Pancreas (tissue), 10 donors: ENCODE data around the gene IGF2. TPM values are rescaled to one million over a fixed set of nuclear protein-coding genes. Genes with fewer than 3 reads are reported as not detected.

Source experiments
- ATAC-seq, 4 donors: fragments of 200-7000 bp; cut with Tn5 transposase; one replicate each; pipeline versions ENCODE4 v1.8.0 to v1.9.1; 2020; ENCODE audit warnings: mild to moderate bottlenecking in 4 of 4, moderate library complexity in 4 of 4
- DNase-seq, 6 donors: peaks; one replicate each; pipeline ENCODE4 v3.0.0-alpha.2; 2020
- FAIRE-seq: peaks from 2 replicates; lab custom pipeline; 2012; peaks lifted over from hg19 to GRCh38; lab: Jason Lieb, UNC
- H3K27ac ChIP-seq, 4 donors: fragments of 200-600 bp; sonication (generic); 1 replicate in 3 of 4; 2 replicates in 1 of 4; pipeline versions ENCODE4 v1.5.0 to v1.8.0; 2020
- H3K27me3 ChIP-seq, 4 donors: fragments of 200-600 bp; one replicate each; pipeline ENCODE4 v1.8.0; 2021
- H3K36me3 ChIP-seq, 3 donors: fragments of 200-600 bp; sonication (generic) in 1 of 3; one replicate each; pipeline versions ENCODE4 v1.5.0 to v1.8.0; 2020 to 2021
- H3K4me1 ChIP-seq, 3 donors: fragments of 200-600 bp; one replicate each; pipeline ENCODE4 v1.8.0; 2021
- H3K4me3 ChIP-seq, 4 donors: fragments of 200-600 bp; sonication (generic) in 2 of 4; one replicate each; pipeline versions ENCODE4 v1.5.0 to v1.8.0; 2020 to 2021
- H3K9me3 ChIP-seq, 4 donors: fragments of 200-600 bp; one replicate each; pipeline ENCODE4 v1.8.0; 2021
- WGBS, 2 donors: extraction: QIAGEN DNeasy Blood & Tissue Kit; methylation state at CpG; one replicate each; pipeline ENCODE4 v1.1.7; 2013; 5-methylcytosine and 5-hydroxymethylcytosine counted together
- intact Hi-C, 3 donors: fragments of 100-400 bp; cut with DNase I; formaldehyde crosslinking; loops; one replicate each; pipeline versions ENCODE4 v1.11.1 to v1.14.2; 2022
- polyA plus RNA-seq, 2 donors: library from polyadenylated mRNA; stranded (reverse); fragments of 200-250 nt; gene quantifications; one replicate each; pipeline ENCODE4 v1.2.3, GENCODE V29; 2013
- total RNA-seq, 6 donors: library from RNA; stranded (reverse); fragmentation: NEBNext Ultra II Directional in 4 of 6; extraction: Animal tissue kit (Norgen Biotek cat#: 25700) in 4 of 6; gene quantifications; one replicate each; pipeline versions ENCODE4 v1.2.1 to v1.2.4, GENCODE V29; 2021 to 2023
- TF ChIP-seq, protein P1 (sequence below), 4 donors: fragments of 200-600 bp; sonication (generic) in 3 of 4; IDR thresholded peaks; one replicate each; pipeline versions ENCODE4 v1.5.0 to v1.8.0; 2021; ENCODE audit warnings: antibody characterized with exemption in 4 of 4
- donor health status: healthy with polysubstance abuse.
- donor health status: DM: no; HTN: no; CAD: no; lungs with moderate emphysema.
- donor health status: DM: no; HTN: no; CAD: no.
- donor health status: control.
- donor health status: control.
- donor health status: Bipolar disorder and iron deficiency.
- donor health status: DM: yes; HTN: yes; CAD: no.
- donor health status: DM: no; HTN: no; CAD: no.
- donor health status: DM: no; HTN: no; CAD: no.
- donor health status: DM: yes; HTN: yes; CAD: no.

The IGF2 gene
- total and polyA plus RNA-seq, 8 donors = 6.0 to 99.9 (median 21.5) TPM

DNA sequence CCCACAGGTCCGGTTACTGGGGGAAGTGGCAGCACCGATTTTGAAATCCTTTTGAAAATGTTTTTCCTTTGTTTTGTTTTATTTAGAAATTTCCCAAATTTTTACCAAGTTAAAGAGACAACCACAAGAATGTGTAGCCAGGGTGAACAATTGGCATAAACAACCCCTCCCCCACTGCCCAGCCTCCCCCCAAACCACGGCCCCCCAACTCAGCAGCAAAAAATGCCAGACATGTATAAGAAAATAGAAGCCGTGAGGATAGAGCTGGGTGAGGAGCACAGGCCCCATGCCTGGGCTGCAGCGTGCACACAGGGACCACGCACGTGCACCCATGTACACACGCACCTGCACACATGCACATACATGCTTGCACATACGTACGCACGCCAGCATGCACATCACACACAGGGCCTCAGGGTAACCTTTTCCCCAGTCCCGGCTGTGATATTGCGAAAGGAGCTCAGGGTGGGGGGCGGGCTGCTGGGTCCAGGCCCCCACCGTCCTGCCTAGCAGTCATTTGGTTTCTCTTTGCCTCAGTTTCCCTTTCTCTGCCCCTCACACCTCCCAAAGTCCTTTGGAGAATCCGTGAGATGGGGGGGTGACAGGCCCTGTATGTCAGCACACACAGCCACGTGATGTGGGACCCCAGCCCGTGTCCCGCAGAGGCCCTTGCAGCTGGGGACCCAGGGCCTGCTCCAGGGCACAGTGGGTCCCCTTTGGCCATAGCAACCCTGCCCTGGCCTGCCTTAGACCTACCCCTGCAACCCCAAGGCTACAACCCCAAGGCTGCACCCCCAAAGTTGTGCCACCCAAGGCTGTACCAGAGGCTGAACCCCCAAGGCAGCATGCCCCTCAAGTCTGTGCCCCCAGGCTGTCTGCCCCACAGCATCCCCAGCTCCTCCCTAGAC is 42.9 kb downstream of the IGF2 start:
- ATAC-seq = no peak
- intact Hi-C loops = no loop called here
- peaks cover 0 to 5% (median 0%) of the 10 kb centered on the region in 3 donors for H3K4me1 ChIP-seq

DNA sequence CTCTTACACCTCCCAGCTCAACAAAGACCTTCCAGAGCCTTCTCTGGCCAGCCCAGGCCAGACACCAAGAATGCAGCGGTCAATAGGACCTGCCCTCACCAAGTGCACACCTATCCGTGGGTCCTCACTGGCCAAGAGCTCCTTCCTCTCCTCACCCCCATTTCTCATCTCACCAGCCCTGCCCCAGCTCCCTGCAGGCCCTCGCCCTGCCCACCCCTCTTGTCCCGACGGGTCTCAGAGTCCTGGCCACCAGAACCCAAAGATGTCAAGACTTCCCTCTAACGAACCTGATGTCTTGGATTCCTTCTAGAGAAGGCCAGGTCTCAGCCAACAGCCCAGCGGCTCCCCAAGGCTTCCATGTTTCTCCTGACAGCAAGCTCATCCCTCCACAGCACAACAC is 43.6 kb downstream of the IGF2 start:
- TF ChIP-seq, protein P1, sequence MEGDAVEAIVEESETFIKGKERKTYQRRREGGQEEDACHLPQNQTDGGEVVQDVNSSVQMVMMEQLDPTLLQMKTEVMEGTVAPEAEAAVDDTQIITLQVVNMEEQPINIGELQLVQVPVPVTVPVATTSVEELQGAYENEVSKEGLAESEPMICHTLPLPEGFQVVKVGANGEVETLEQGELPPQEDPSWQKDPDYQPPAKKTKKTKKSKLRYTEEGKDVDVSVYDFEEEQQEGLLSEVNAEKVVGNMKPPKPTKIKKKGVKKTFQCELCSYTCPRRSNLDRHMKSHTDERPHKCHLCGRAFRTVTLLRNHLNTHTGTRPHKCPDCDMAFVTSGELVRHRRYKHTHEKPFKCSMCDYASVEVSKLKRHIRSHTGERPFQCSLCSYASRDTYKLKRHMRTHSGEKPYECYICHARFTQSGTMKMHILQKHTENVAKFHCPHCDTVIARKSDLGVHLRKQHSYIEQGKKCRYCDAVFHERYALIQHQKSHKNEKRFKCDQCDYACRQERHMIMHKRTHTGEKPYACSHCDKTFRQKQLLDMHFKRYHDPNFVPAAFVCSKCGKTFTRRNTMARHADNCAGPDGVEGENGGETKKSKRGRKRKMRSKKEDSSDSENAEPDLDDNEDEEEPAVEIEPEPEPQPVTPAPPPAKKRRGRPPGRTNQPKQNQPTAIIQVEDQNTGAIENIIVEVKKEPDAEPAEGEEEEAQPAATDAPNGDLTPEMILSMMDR (IDR thresholded peaks at IDR 0.05) = no peak
- Histone ChIP-seq H3K4me1 (peaks cover 0 to 5% (median 0%) of the 10 kb centered on the region in 3 donors), H3K27ac (no peak overlapping the region), H3K36me3 (no peaks in the 10 kb centered on the region), H3K4me3 (no peak overlapping the region), H3K27me3 (no peaks in the 10 kb centered on the region), H3K9me3 (no peaks in the 10 kb centered on the region)
- DNase-seq (peak in 1 of 6 donors; percentile 37), ATAC-seq (no peak), FAIRE-seq (no peak)
- intact Hi-C loops = no loop called here
- WGBS, 2 donors = 82 to 93% methylated on average over 7 of the region's 7 CpGs

More for the DNA sequence above, 42.9 kb downstream of the IGF2 start:
- Histone ChIP-seq H3K27me3 (no peaks in the 10 kb centered on the region), H3K4me3 (no peak overlapping the region), H3K36me3 (no peaks in the 10 kb centered on the region), H3K27ac (no peak overlapping the region), H3K9me3 (no peaks in the 10 kb centered on the region)
- peak in 2 of 6 donors; percentile 16 to 47 for DNase-seq
- FAIRE-seq = no peak
- WGBS, 2 donors = 88 to 92% methylated on average over 19 of the region's 19 CpGs
- TF ChIP-seq, protein P1 (IDR thresholded peaks at IDR 0.05) = no peak

DNA sequence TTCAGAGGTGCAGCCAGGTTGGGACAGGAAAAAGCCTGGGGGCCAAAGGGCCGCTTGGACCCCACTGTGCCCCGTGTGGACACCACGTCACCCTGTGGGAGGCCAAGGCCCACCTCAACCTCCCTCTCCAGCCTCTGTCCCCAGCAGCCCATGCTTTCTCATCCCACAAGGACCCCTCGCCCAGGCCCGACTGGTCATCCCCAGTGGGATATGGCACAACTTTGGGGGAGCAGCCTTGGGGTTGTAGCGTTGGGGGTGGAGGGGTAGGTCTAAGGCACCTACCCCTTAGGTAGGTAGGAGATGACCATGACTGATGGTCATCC is 44.0 kb downstream of the IGF2 start:
- 83 to 93% methylated on average over 6 of the region's 6 CpGs for WGBS, 2 donors
- no peaks in the 10 kb centered on the region for H3K27me3 ChIP-seq
- ATAC-seq (no peak), DNase-seq (peak in 1 of 6 donors; percentile 71), FAIRE-seq (no peak)
- TF ChIP-seq, protein P1 (IDR thresholded peaks at IDR 0.05) = no peak
- no peaks in the 10 kb centered on the region for H3K9me3 ChIP-seq
- H3K27ac ChIP-seq = no peak overlapping the region
- H3K4me1 ChIP-seq = peaks cover 0 to 5% (median 0%) of the 10 kb centered on the region in 3 donors
- intact Hi-C loops = no loop called here
- H3K4me3 ChIP-seq = no peak overlapping the region
- no peaks in the 10 kb centered on the region for H3K36me3 ChIP-seq

GRCh38 chr11:2094354-2095197 is 44.6 kb downstream of the IGF2 start:
- FAIRE-seq (no peak), DNase-seq (peak in 2 of 6 donors; percentile 54 to 72), ATAC-seq (no peak)
- 73 to 83% methylated on average over 21 of the region's 21 CpGs for WGBS, 2 donors
- Histone ChIP-seq H3K4me3 (no peak overlapping the region), H3K9me3 (no peaks in the 10 kb centered on the region), H3K27ac (no peak overlapping the region), H3K27me3 (no peaks in the 10 kb centered on the region), H3K36me3 (no peaks in the 10 kb centered on the region), H3K4me1 (peaks cover 0 to 5% (median 0%) of the 10 kb centered on the region in 3 donors)
- TF ChIP-seq, protein P1 (IDR thresholded peaks at IDR 0.05) = no peak
- intact Hi-C loops = no loop called here
